Measurements from ENCODE around the gene CCDC142.

The CCDC142 gene

DNA sequence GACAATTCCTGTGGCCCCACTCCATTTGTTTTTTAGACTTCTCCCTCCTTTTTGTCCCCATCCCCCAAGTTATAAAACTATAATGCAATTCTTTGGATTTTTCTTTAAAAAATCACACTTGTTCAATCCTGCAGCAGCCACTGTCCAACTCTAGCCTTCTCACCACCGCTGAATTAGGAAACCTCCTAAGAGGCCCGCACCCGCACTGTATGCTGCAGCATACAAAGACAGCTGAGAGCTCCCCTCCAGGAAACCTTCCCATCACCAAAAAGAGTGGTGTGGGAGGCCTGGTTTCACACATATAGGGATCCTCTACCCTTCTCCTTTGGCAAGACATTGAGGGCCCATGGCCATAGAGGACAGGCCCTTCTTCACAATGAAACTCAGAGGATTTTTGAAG lies 21.8 kb upstream of the CCDC142 start:
- peaks cover 95% of the 10 kb centered on the region for H3K27me3 Mint-ChIP-seq (ENCODE audit: low read depth)
- no peak for TF ChIP-seq CTCF (IDR thresholded peaks at IDR 0.05; ENCODE audit: unreplicated experiment in 3 of 3)
- peaks cover 56% of the 10 kb centered on the region for H3K4me1 Mint-ChIP-seq
- peaks cover 31% of the 10 kb centered on the region for H3K36me3 Mint-ChIP-seq (ENCODE audit: low read depth)
- no peaks in the 10 kb centered on the region for H3K9me3 Mint-ChIP-seq
- peak overlapping the region; percentile 77 to 87 (median 81) for H3K4me3 Mint-ChIP-seq
- peak overlapping the region; percentile 6 to 73 (median 12) for H3K27ac Mint-ChIP-seq

GRCh38 chr2:74503506-74504475 lies 21.0 kb upstream of the CCDC142 start:
- TF ChIP-seq CTCF (IDR thresholded peaks at IDR 0.05; ENCODE audit: unreplicated experiment in 3 of 3), result no peak
- H3K4me1 Mint-ChIP-seq, result peaks cover 61% of the 10 kb centered on the region
- H3K36me3 Mint-ChIP-seq (ENCODE audit: low read depth), result peaks cover 31% of the 10 kb centered on the region
- no peaks in the 10 kb centered on the region for H3K9me3 Mint-ChIP-seq
- H3K4me3 Mint-ChIP-seq, result peak overlapping the region; percentile 77 to 87 (median 81)
- peak overlapping the region; percentile 6 to 73 (median 61) for H3K27ac Mint-ChIP-seq
- peaks cover 95% of the 10 kb centered on the region for H3K27me3 Mint-ChIP-seq (ENCODE audit: low read depth)

GRCh38 chr2:74502720-74503505 lies 20.1 kb upstream of the CCDC142 start:
- no peak for TF ChIP-seq CTCF (IDR thresholded peaks at IDR 0.05; ENCODE audit: unreplicated experiment in 3 of 3)
- Mint-ChIP-seq H3K36me3 (ENCODE audit: low read depth) (peaks cover 31% of the 10 kb centered on the region), H3K4me1 (peaks cover 64% of the 10 kb centered on the region), H3K9me3 (no peaks in the 10 kb centered on the region), H3K27ac (peak overlapping the region; percentile 61 to 83 (median 63)), H3K4me3 (peak overlapping the region; percentile 77 to 87 (median 81)), H3K27me3 (ENCODE audit: low read depth) (peaks cover 95% of the 10 kb centered on the region)

- H3K36me3 Mint-ChIP-seq (ENCODE audit: low read depth), result peaks cover 27% of the 10 kb centered on the region
- H3K4me3 Mint-ChIP-seq, result peak overlapping the region; percentile 77 to 87 (median 81)
- peaks cover 60% of the 10 kb centered on the region for H3K4me1 Mint-ChIP-seq
- H3K27me3 Mint-ChIP-seq (ENCODE audit: low read depth), result peaks cover 96% of the 10 kb centered on the region
- peak overlapping the region; percentile 61 to 83 (median 63) for H3K27ac Mint-ChIP-seq
- H3K9me3 Mint-ChIP-seq, result no peaks in the 10 kb centered on the region
- TF ChIP-seq CTCF (IDR thresholded peaks at IDR 0.05; ENCODE audit: unreplicated experiment in 3 of 3), result no peak
Observed at GRCh38 chr2:74502147-74502719, 19.4 kb upstream of the CCDC142 start.

- H3K36me3 Mint-ChIP-seq (ENCODE audit: low read depth), result peaks cover 21% of the 10 kb centered on the region
- H3K27me3 Mint-ChIP-seq (ENCODE audit: low read depth), result peaks cover 96% of the 10 kb centered on the region
- peak overlapping the region; percentile 61 to 83 (median 63) for H3K27ac Mint-ChIP-seq
- peak overlapping the region; percentile 77 to 87 (median 81) for H3K4me3 Mint-ChIP-seq
- H3K9me3 Mint-ChIP-seq, result no peaks in the 10 kb centered on the region
- no peak for TF ChIP-seq CTCF (IDR thresholded peaks at IDR 0.05; ENCODE audit: unreplicated experiment in 3 of 3)
- peaks cover 53% of the 10 kb centered on the region for H3K4me1 Mint-ChIP-seq
Observed at GRCh38 chr2:74501335-74502071, 18.7 kb upstream of the CCDC142 start.
